Endothelial cell of umbilical vein (primary cell): ENCODE data around the gene FMO5. TPM values are rescaled to one million over a fixed set of nuclear protein-coding genes. Genes with fewer than 3 reads are reported as not detected.

Source experiments
- BruUV-seq: library from RNA; stranded (reverse); fragments of 400-500 nt; replicated peaks from 2 replicates; lab custom pipeline; 2021; lab: Mats Ljungman, UMichigan
- CTCF ChIA-PET: fragments of 300-600, 350-600 bp; sonication (Branson Sonifier 250); formaldehyde crosslinking; loops from one replicate; lab custom pipeline; 2021; ENCODE audit warnings: antibody characterized with exemption, inconsistent platforms; lab: Charles Lee
- POLR2A ChIA-PET: fragments of 300-600, 350-600 bp; sonication (Branson Sonifier 250); formaldehyde crosslinking; loops from one replicate; lab custom pipeline; 2021; ENCODE audit warnings: antibody characterized with exemption, inconsistent platforms; lab: Charles Lee
- DNase-seq: peaks from one replicate; pipeline ENCODE4 v3.0.0-alpha.2; 2011; ENCODE audit warnings: low read depth, low spot score
- FAIRE-seq: peaks from 2 replicates; lab custom pipeline; 2011; peaks lifted over from hg19 to GRCh38; lab: Jason Lieb, UNC
- H2AFZ ChIP-seq: 2 replicates; pipeline ENCODE4 v1.6.0; 2012; ENCODE audit warnings: low read depth, low read length, control low read depth, inconsistent platforms
- H3K27ac ChIP-seq: 2 replicates; pipeline ENCODE4 v1.5.1; 2011; ENCODE audit warnings: low read depth, mild to moderate bottlenecking, control low read depth, low read length, moderate library complexity; ENCODE audit not compliant: insufficient read depth
- H3K27me3 ChIP-seq, 2 experiments: 2 replicates each; pipeline versions ENCODE4 v1.6.0 to v1.6.1; 2011; ENCODE audit warnings: low read length in 2 of 2, mixed read lengths in 1 of 2; ENCODE audit not compliant: control insufficient read depth in 2 of 2, insufficient read depth in 2 of 2
- H3K36me3 ChIP-seq, 2 experiments: 2 replicates in 1 of 2; 3 replicates in 1 of 2; pipeline ENCODE4 v1.5.1; 2011; ENCODE audit warnings: low read length in 2 of 2, mild to moderate bottlenecking in 1 of 2, moderate library complexity in 1 of 2; ENCODE audit not compliant: control insufficient read depth in 2 of 2, insufficient read depth in 2 of 2; ENCODE audit errors: extremely low read depth in 1 of 2
- H3K4me1 ChIP-seq: 3 replicates; pipeline ENCODE4 v1.5.1; 2011; ENCODE audit warnings: mild to moderate bottlenecking, low read length; ENCODE audit not compliant: control insufficient read depth, insufficient read depth; ENCODE audit errors: extremely low read depth
- H3K4me2 ChIP-seq: 2 replicates; pipeline ENCODE4 v1.6.1; 2011; ENCODE audit warnings: low read length, control low read depth, mixed read lengths; ENCODE audit not compliant: insufficient read depth
- H3K4me3 ChIP-seq, 3 experiments: fragments of 200-600 bp in 1 of 3; sonication (generic), shearing (Covaris generic) in 1 of 3; replicated peaks in 1 of 3; 2 replicates each; pipeline ENCODE4 v1.5.1; 2011 to 2016; ENCODE audit warnings: control low read depth in 3 of 3, low read length in 3 of 3, mild to moderate bottlenecking in 2 of 3, inconsistent platforms in 1 of 3, low read depth in 1 of 3, moderate library complexity in 1 of 3; ENCODE audit not compliant: insufficient read depth in 1 of 3
- H3K79me2 ChIP-seq: 2 replicates; pipeline ENCODE4 v1.6.0; 2012; ENCODE audit warnings: low read length, inconsistent platforms; ENCODE audit not compliant: control insufficient read depth, insufficient read depth
- H3K9ac ChIP-seq: replicated peaks from 2 replicates; pipeline ENCODE3; 2011; ENCODE audit warnings: low read length, control low read depth; ENCODE audit not compliant: insufficient read depth; ENCODE audit errors: extremely low read depth
- H3K9me1 ChIP-seq: replicated peaks from 3 replicates; pipeline ENCODE4 v1.6.0; 2011; ENCODE audit warnings: mild to moderate bottlenecking, low read length; ENCODE audit not compliant: control insufficient read depth, insufficient read depth; ENCODE audit errors: extremely low read depth
- H3K9me3 ChIP-seq: replicated peaks from 2 replicates; pipeline ENCODE4 v1.5.1; 2012; ENCODE audit warnings: low read length, inconsistent platforms; ENCODE audit not compliant: control insufficient read depth, insufficient read depth
- H4K20me1 ChIP-seq: replicated peaks from 2 replicates; pipeline ENCODE3; 2011; ENCODE audit warnings: mild to moderate bottlenecking, low read length; ENCODE audit not compliant: control insufficient read depth, insufficient read depth; ENCODE audit errors: extremely low read depth
- EZH2 ChIP-seq: IDR thresholded peaks from 2 replicates; pipeline ENCODE4 v1.6.1; 2012; ENCODE audit warnings: borderline replicate concordance, low read depth, mild to moderate bottlenecking, moderate library complexity, low read length, inconsistent platforms; ENCODE audit not compliant: severe bottlenecking
- FOS ChIP-seq: IDR thresholded peaks from 2 replicates; pipeline ENCODE4 v1.6.1; 2011; ENCODE audit warnings: mild to moderate bottlenecking, low read length, moderate library complexity, borderline replicate concordance; ENCODE audit not compliant: insufficient read depth
- GATA2 ChIP-seq: IDR thresholded peaks from 2 replicates; pipeline ENCODE4 v1.7.0; 2011; ENCODE audit warnings: low read depth, mild to moderate bottlenecking, moderate library complexity, mixed read lengths, low read length; ENCODE audit not compliant: insufficient read length, insufficient read depth
- JUN ChIP-seq: IDR thresholded peaks from 2 replicates; pipeline ENCODE4 v1.6.1; 2011; ENCODE audit warnings: borderline replicate concordance, low read depth; ENCODE audit not compliant: insufficient read length, insufficient read depth
- MYC ChIP-seq: IDR thresholded peaks from one replicate; pipeline ENCODE4 v1.6.1; 2011; ENCODE audit warnings: mild to moderate bottlenecking, low read depth, low read length
- POLR2A ChIP-seq: IDR thresholded peaks from 2 replicates; pipeline ENCODE4 v1.6.1; 2012; ENCODE audit warnings: low read depth, mild to moderate bottlenecking, control low read depth, low read length
- POLR2AphosphoS5 ChIP-seq: IDR thresholded peaks from 2 replicates; pipeline ENCODE4 v1.6.1; 2012; ENCODE audit warnings: low read depth, mild to moderate bottlenecking, control low read depth, low read length, moderate library complexity; ENCODE audit not compliant: insufficient read depth
- dilution Hi-C: fragments of 300-500 bp; cut with MboI; formaldehyde crosslinking; loops from one replicate; pipeline ENCODE4 v1.15.0; 2019; ENCODE audit warnings: low sequenced_read_pairs; ENCODE audit not compliant: extremely low pct_ligation_motif_present
- intact Hi-C: fragments of 100-400 bp; cut with micrococcal nuclease; formaldehyde crosslinking; loops from one replicate; pipeline ENCODE4 v1.10.0; 2022
- polyA plus RNA-seq, 4 experiments: library from polyadenylated mRNA; depleted of rRNA in 3 of 4; stranded (reverse) in 3 of 4; unstranded in 1 of 4; fragments of >200 nt; gene quantifications; 2 replicates each; pipeline versions ENCODE4 v1.2.1 to v1.2.3, GENCODE V29; 2011 to 2012; ENCODE audit warnings: missing spikeins in 1 of 4
- total RNA-seq: library from RNA; stranded (reverse); gene quantifications from 2 replicates; pipeline ENCODE4 v1.2.3, GENCODE V29; 2021
- TF ChIP-seq, protein P1 (sequence below): IDR thresholded peaks from 2 replicates; pipeline ENCODE4 v1.6.1; 2011; ENCODE audit not compliant: insufficient read depth, insufficient read length
- TF ChIP-seq, protein P2 (sequence below), 2 donors: IDR thresholded peaks; 1 replicate in 1 of 2; 2 replicates in 1 of 2; pipeline ENCODE4 v1.5.1; 2011; ENCODE audit warnings: low read length in 2 of 2, mild to moderate bottlenecking in 2 of 2, moderate library complexity in 2 of 2, control low read depth in 1 of 2, inconsistent platforms in 1 of 2, low read depth in 1 of 2; ENCODE audit not compliant: insufficient read depth in 1 of 2; ENCODE audit errors: extremely low read depth in 1 of 2

Gene FMO5
- total and polyA plus RNA-seq, 2 donors (not counting 3 experiments of a cell fraction or from before 2014, with no cell fraction given), result 0.48 to 0.60 TPM

- no peak for DNase-seq
- ChIA-PET POLR2A (no interaction called here), CTCF (interaction anchor here (1.3 to 1.4 kb wide), 2 partner anchors 12 to 37 kb away, joined by 3 to 6 read pairs; partner anchors contain the start of gene FMO5)
- H3K9me3 ChIP-seq, result no peaks in the 10 kb centered on the region
- H3K27ac ChIP-seq, result no peak overlapping the region
- no peaks in the 10 kb centered on the region for H4K20me1 ChIP-seq
- H3K4me1 ChIP-seq, result peaks cover 3% of the 10 kb centered on the region
- no peak overlapping the region for H2AFZ ChIP-seq
- TF ChIP-seq JUN (no peak), POLR2A (no peak), POLR2AphosphoS5 (no peak), FOS (no peak), GATA2 (no peak), MYC (no peak), EZH2 (no peak)
- TF ChIP-seq, protein P1, sequence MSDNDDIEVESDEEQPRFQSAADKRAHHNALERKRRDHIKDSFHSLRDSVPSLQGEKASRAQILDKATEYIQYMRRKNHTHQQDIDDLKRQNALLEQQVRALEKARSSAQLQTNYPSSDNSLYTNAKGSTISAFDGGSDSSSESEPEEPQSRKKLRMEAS, result no peak
- TF ChIP-seq, protein P2, sequence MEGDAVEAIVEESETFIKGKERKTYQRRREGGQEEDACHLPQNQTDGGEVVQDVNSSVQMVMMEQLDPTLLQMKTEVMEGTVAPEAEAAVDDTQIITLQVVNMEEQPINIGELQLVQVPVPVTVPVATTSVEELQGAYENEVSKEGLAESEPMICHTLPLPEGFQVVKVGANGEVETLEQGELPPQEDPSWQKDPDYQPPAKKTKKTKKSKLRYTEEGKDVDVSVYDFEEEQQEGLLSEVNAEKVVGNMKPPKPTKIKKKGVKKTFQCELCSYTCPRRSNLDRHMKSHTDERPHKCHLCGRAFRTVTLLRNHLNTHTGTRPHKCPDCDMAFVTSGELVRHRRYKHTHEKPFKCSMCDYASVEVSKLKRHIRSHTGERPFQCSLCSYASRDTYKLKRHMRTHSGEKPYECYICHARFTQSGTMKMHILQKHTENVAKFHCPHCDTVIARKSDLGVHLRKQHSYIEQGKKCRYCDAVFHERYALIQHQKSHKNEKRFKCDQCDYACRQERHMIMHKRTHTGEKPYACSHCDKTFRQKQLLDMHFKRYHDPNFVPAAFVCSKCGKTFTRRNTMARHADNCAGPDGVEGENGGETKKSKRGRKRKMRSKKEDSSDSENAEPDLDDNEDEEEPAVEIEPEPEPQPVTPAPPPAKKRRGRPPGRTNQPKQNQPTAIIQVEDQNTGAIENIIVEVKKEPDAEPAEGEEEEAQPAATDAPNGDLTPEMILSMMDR (IDR thresholded peaks at IDR 0.05; ENCODE audit: extremely low read depth in 1 of 2, insufficient read depth in 1 of 2, low read depth in 1 of 2, low read length in 2 of 2), result no peak
- no peaks in the 10 kb centered on the region for H3K36me3 ChIP-seq
- H3K79me2 ChIP-seq, result no peaks in the 10 kb centered on the region
- no peak overlapping the region for H3K4me2 ChIP-seq
- H3K9ac ChIP-seq, result no peak overlapping the region
- intact Hi-C loops (no loop called here), dilution Hi-C loops (no loop called here)
- no peaks in the 10 kb centered on the region for H3K9me1 ChIP-seq
- BruUV-seq, result no TSS peak
- H3K4me3 ChIP-seq, result no peak overlapping the region
- peaks cover 2 to 3% of the 10 kb centered on the region in 2 experiments for H3K27me3 ChIP-seq
- no peak for FAIRE-seq
Observed at GRCh38 chr1:147236959-147237791, 12.0 kb upstream of the FMO5 start.
